HEK293T (cell line): ENCODE measurements around the gene TMEM223.
"Not testable (repeated sequence)": the region's sequence is repeated elsewhere in the genome, so short reads cannot be mapped to it uniquely, and the experiment has no call there.

Source experiments
- CTCF ChIA-PET: fragments of 350-600 bp; formaldehyde crosslinking; extraction: SDS; loops from one replicate; lab custom pipeline; 2021; ENCODE audit warnings: antibody characterized with exemption, inconsistent platforms; lab: Yijun Ruan, JAX
- POLR2A ChIA-PET: fragments of 350-600 bp; formaldehyde crosslinking; extraction: SDS; loops from one replicate; lab custom pipeline; 2020; ENCODE audit warnings: antibody characterized with exemption, inconsistent platforms; lab: Yijun Ruan, JAX
- DNase-seq: peaks from one replicate; pipeline ENCODE4 v3.0.0; 2012; ENCODE audit warnings: mixed read lengths; ENCODE audit errors: extremely low spot score
- ARNT ChIP-seq: fragments of 450-650 bp; IDR thresholded peaks from 2 replicates; pipeline ENCODE4 v1.6.1; 2017; ENCODE audit warnings: mild to moderate bottlenecking
- BHLHE40 ChIP-seq: fragments of 450-650 bp; IDR thresholded peaks from 2 replicates; pipeline ENCODE4 v1.6.1; 2016; ENCODE audit warnings: mild to moderate bottlenecking, moderate library complexity, borderline replicate concordance
- CTBP1 ChIP-seq: fragments of 450-650 bp; IDR thresholded peaks from 2 replicates; pipeline ENCODE4 v1.6.1; 2016; ENCODE audit warnings: borderline replicate concordance
- ELF4 ChIP-seq: fragments of 450-650 bp; IDR thresholded peaks from 2 replicates; pipeline ENCODE4 v1.6.1; 2017; ENCODE audit warnings: antibody characterized with exemption
- FOXA1 ChIP-seq: fragments of 450-650 bp; IDR thresholded peaks from 2 replicates; pipeline ENCODE4 v1.6.1; 2016; ENCODE audit warnings: mild to moderate bottlenecking
- FOXK2 ChIP-seq: fragments of 450-650 bp; IDR thresholded peaks from 2 replicates; pipeline ENCODE4 v1.6.1; 2016; ENCODE audit warnings: mild to moderate bottlenecking
- FOXM1 ChIP-seq: fragments of 450-650 bp; IDR thresholded peaks from 2 replicates; pipeline ENCODE4 v1.6.1; 2017; ENCODE audit warnings: mild to moderate bottlenecking, borderline replicate concordance
- HDGF ChIP-seq: fragments of 450-650 bp; IDR thresholded peaks from 2 replicates; pipeline ENCODE4 v1.6.1; 2017; ENCODE audit warnings: antibody characterized with exemption, borderline replicate concordance
- L3MBTL2 ChIP-seq: fragments of 450-650 bp; conservative IDR thresholded peaks from 2 replicates; pipeline ENCODE4 v1.6.1; 2016; ENCODE audit warnings: mild to moderate bottlenecking
- LEF1 ChIP-seq: fragments of 450-650 bp; IDR thresholded peaks from 2 replicates; pipeline ENCODE4 v1.6.1; 2017; ENCODE audit warnings: mild to moderate bottlenecking, borderline replicate concordance
- NFRKB ChIP-seq: fragments of 450-650 bp; IDR thresholded peaks from 2 replicates; pipeline ENCODE4 v1.6.1; 2016; ENCODE audit warnings: mild to moderate bottlenecking, moderate library complexity
- SP1 ChIP-seq: fragments of 450-650 bp; IDR thresholded peaks from 2 replicates; pipeline ENCODE4 v1.6.1; 2017
- SUZ12 ChIP-seq: fragments of 450-650 bp; IDR thresholded peaks from 2 replicates; pipeline ENCODE4 v1.6.1; 2016; ENCODE audit warnings: mild to moderate bottlenecking
- TARDBP ChIP-seq: fragments of 450-650 bp; IDR thresholded peaks from 2 replicates; pipeline ENCODE4 v1.6.1; 2016
- ZNF384 ChIP-seq: fragments of 450-650 bp; IDR thresholded peaks from 2 replicates; pipeline ENCODE4 v1.6.1; 2016
- TF ChIP-seq, protein P1 (sequence below): fragments of 450-650 bp; IDR thresholded peaks from 2 replicates; pipeline ENCODE4 v1.6.1; 2016

The TMEM223 gene

DNA sequence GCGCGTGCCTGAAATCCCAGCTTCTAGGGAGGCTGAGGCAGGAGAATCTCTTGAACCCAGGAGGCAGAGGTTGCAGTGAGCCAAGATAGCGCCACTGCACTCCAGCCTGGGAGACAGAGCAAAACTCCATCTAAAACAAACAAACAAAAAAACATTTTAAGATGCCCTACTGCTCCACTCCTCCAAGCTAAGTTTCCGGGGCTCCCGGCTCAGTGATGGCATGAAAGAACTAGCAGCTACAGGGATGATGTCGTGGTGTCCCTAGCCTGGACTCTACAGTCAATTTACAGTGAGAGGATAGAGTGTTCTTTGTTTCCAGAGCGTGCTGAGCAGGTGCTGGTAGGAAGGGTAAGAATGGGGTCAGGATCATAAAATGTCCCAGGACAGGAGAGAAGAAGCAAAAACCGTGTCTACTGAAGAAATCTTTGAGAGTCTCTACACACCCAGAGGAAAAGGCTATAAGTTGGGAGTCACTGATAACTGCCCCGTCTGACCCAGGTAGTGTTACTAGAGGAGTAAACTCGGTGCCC is 36.7 kb downstream of the TMEM223 start:
- TF ChIP-seq TARDBP (no peak), HDGF (no peak), ZNF384 (no peak), FOXM1 (no peak), L3MBTL2 (no peak), FOXA1 (no peak), CTBP1 (no peak), FOXK2 (no peak), ELF4 (no peak), SP1 (no peak), LEF1 (no peak)
- TF ChIP-seq, protein P1, sequence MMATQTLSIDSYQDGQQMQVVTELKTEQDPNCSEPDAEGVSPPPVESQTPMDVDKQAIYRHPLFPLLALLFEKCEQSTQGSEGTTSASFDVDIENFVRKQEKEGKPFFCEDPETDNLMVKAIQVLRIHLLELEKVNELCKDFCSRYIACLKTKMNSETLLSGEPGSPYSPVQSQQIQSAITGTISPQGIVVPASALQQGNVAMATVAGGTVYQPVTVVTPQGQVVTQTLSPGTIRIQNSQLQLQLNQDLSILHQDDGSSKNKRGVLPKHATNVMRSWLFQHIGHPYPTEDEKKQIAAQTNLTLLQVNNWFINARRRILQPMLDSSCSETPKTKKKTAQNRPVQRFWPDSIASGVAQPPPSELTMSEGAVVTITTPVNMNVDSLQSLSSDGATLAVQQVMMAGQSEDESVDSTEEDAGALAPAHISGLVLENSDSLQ = no peak
- POLR2A ChIA-PET = interaction anchor here (1.1 to 6.3 kb wide), 7 partner anchors 14 to 164 kb away, joined by 3 to 97 read pairs (median 7); partner anchors contain the start of genes HNRNPUL2, MTA2, TAF6L and TTC9C
- no peak for DNase-seq
- CTCF ChIA-PET = interaction anchor here (2.1 kb wide), 1 partner anchor 15 kb away, joined by 7 read pairs; no protein-coding TSS in a partner anchor

DNA sequence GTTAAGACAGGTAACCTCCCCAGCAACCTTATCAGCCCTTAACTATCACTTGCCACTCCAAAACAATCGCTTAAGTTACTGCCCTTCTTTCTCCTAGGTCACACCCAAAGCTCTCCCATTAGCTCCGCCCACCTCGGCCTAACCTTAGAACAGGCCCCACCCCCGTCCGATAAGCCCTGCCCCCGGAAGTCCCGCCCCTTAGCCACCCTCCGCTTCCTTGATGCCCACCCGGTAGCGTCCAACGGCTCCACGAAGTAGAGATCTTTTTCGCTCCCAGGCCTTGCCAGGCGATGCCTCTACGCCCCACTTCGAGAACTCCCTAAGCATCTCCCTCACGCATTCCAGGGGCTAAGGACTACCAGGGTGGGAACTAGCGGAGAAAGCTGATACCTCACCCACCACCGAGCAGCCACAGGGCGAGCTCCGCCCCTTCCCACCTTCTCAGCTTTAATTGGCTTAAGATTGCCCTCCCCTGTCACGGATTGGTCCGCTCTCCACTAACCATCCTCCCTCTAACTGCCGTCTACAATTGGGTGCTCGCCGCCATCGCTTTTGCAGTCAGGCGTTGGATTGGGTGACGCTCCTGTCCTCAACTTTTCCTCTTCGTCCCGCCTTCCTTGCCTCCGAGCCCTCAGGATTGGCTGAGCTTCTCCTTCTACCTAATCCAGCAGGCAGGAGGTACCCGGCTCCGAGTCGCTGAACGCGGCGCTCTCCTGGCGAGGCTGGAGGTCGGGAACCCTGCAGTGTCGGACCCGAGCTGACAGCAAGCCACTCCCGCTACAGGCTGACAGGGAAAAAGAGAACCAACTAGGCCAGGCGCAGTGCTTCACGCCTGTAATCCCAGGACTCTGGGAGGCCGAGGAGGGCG is 37.8 kb downstream of the TMEM223 start, which contains the start of gene ZBTB3:
Gene ZBTB3, minus strand, starts transcription at position 425 of the 868 bp plus-strand sequence. CDS start 496 bp downstream, outside the sequence.
- POLR2A ChIA-PET = interaction anchor here (0.7 to 6.3 kb wide), 58 partner anchors 8 to 330 kb away, joined by 3 to 97 read pairs (median 4); partner anchors contain the start of genes B3GAT3, BSCL2, C11orf98 and CSKMT

DNA sequence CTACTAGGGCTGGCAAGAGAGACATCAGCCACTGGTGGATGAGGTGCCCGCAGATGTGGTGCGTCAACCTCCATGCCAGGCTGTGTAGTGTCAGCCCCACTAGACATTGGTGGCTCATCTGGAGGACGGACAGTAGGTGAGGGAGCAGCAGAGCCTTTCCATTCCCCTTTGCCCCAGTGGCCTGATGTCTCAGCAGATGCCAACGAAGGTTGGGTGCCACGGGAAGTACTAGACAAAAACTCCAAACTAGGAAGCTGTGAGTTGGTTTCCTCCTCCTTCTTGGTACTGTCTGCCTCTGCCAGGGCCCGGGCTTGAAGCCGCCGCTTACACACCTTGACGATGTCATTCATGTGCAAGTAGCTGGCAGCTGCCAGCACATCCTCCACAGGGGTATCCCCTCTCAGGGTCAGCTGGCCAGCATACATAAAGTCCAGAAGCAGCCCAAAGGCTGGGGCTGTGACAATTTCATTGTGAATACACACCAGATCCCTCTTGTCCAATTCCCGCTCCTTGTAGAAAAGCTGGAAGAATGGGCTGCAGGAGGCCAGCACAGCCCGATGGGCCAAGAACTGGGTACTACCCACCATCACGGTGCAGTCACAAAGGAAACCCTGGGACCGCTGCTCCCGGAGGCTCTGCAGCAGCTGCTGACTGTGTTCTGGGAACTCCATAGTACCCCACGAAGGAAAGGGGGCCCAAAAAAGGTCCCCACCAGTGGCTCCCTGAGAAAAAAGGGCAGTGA is 38.6 kb downstream of the TMEM223 start:
- POLR2A ChIA-PET = interaction anchor here (0.8 to 6.3 kb wide), 43 partner anchors 9 to 208 kb away, joined by 3 to 97 read pairs (median 5); partner anchors contain the start of genes B3GAT3, BSCL2, C11orf98 and CSKMT
- TF ChIP-seq ELF4 (no peak), SUZ12 (no peak), NFRKB (no peak), BHLHE40 (no peak), SP1 (no peak), FOXK2 (no peak), L3MBTL2 (no peak), FOXM1 (no peak), TARDBP (no peak), ZNF384 (no peak), FOXA1 (no peak)
- no peak for DNase-seq
- CTCF ChIA-PET = interaction anchor here (0.7 to 2.1 kb wide), 6 partner anchors 8 to 128 kb away, joined by 3 to 7 read pairs (median 3); partner anchors contain the start of genes POLR2G and TAF6L

More for the DNA sequence above, 37.8 kb downstream of the TMEM223 start, which contains the start of gene ZBTB3:
- TF ChIP-seq CTBP1 (no peak), L3MBTL2 (peak; percentile 81), SUZ12 (no peak), ARNT (no peak), ELF4 (peak; percentile 65), TARDBP (no peak), SP1 (peak; percentile 72), BHLHE40 (no peak), ZNF384 (no peak), FOXA1 (no peak), FOXM1 (no peak), NFRKB (no peak), LEF1 (no peak), FOXK2 (no peak)
- TF ChIP-seq, protein P1 = peak; percentile 99
- CTCF ChIA-PET = interaction anchor here (0.6 to 2.1 kb wide), 8 partner anchors 8 to 127 kb away, joined by 3 to 7 read pairs (median 3); partner anchors contain the start of genes POLR2G and TAF6L
- DNase-seq = peak; percentile 94

DNA sequence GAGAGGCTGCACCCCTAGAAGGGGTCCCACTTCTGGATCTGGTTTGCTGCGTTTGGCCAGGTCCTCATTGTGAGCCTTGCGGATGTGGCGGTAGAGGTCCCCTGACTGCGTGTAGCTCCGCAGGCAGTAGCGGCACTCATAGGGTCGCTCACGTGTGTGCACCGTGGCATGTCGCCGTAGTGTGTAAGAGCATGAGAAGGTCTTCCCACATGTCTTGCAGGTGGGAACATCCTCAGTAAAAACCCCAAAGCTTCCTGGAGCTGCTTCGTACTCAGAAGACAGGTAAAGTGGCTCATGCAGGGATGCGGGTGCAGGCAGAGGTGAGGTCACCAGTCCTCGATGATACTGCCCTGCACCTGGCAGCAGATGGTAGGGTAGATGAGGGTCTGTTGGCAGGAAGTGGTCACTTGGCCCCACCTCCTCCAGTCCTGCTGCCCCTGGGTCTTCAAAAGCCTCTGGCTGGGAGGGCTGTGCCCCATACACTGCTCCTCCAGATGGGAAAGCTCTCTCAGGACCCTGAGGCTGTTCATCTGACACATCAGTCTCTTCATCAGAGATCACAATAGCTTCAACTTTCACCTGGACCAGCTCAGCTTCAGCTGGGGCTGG is 39.5 kb downstream of the TMEM223 start:
- ChIA-PET POLR2A (interaction anchor here (1.1 to 6.3 kb wide), 7 partner anchors 10 to 161 kb away, joined by 3 to 97 read pairs (median 17); partner anchors contain the start of genes HNRNPUL2, LBHD1, POLR2G and SLC3A2), CTCF (no interaction called here)
- no peak for TF ChIP-seq ARNT
- TF ChIP-seq HDGF = no peak
- TF ChIP-seq L3MBTL2 = no peak
- TF ChIP-seq NFRKB = no peak
- TF ChIP-seq, protein P1 = no peak
- no peak for TF ChIP-seq CTBP1
- no peak for TF ChIP-seq SUZ12
- no peak for TF ChIP-seq FOXK2
- TF ChIP-seq FOXA1 = no peak
- TF ChIP-seq SP1 = no peak
- TF ChIP-seq ZNF384 = no peak
- TF ChIP-seq TARDBP = no peak
- TF ChIP-seq ELF4 = no peak
- TF ChIP-seq BHLHE40 = no peak
- no peak for TF ChIP-seq LEF1
- no peak for DNase-seq

DNA sequence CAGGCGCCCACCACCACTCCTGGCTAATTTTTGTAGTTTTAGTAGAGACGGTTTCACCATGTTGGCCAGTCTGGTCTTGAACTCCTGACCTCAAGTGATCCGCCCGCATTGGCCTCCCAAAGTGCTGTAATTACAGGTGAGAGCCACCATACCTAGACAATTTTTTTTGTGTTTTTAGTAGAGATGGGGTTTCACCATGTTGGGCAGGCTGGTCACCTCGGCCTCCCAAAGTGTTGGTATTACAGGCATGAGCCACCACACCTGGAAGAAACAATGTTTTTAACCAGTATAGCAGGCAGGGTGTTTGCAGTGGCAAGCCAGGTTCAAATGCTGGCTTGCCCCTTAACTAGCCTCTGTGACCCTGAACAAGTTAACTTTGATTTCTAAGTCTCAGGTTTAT is 41.9 kb downstream of the TMEM223 start:
- ChIA-PET CTCF (interaction anchor here (0.8 kb wide), 1 partner anchor 37 kb away, joined by 4 read pairs; no protein-coding TSS in a partner anchor), POLR2A (interaction anchor here (6.3 kb wide), 1 partner anchor 23 kb away, joined by 97 read pairs; the partner anchor contains the start of genes HNRNPUL2 and TTC9C)

More for the DNA sequence above, 41.9 kb downstream of the TMEM223 start:
- not testable (repeated sequence) for DNase-seq
